H1 (cell line): ENCODE data around the gene RGS3. TPM values are rescaled to one million over a fixed set of nuclear protein-coding genes. Genes with fewer than 3 reads are reported as not detected.
A peak's percentile ranks its signal among the peaks of the same experiment; 100 is the strongest.

Experiments
- CTCF ChIA-PET: fragments of 300-600 bp; sonication (Branson Sonifier 250); formaldehyde crosslinking; loops from one replicate; lab custom pipeline; 2021; ENCODE audit not compliant: partially characterized antibody; lab: Charles Lee
- POLR2A ChIA-PET: fragments of 300-600 bp; sonication (Branson Sonifier 250); formaldehyde crosslinking; loops from one replicate; lab custom pipeline; 2021; ENCODE audit warnings: inconsistent platforms; ENCODE audit not compliant: partially characterized antibody; lab: Charles Lee
- DNase-seq, 2 experiments: peaks; one replicate each; pipeline versions ENCODE4 v3.0.0 to v3.0.0-alpha.2; 2010 to 2022; ENCODE audit warnings: low spot score in 2 of 2, low read depth in 1 of 2, mixed read lengths in 1 of 2
- FAIRE-seq: peaks from 2 replicates; lab custom pipeline; 2011; peaks lifted over from hg19 to GRCh38; lab: Jason Lieb, UNC
- H2AFZ ChIP-seq: 2 replicates; pipeline ENCODE4 v1.8.1; 2012; ENCODE audit warnings: low read length, inconsistent platforms
- H2AK5ac ChIP-seq: 2 replicates; pipeline ENCODE4 v1.6.1; 2013; ENCODE audit warnings: low read depth, low read length
- H2BK120ac ChIP-seq: replicated peaks from 2 replicates; pipeline ENCODE3; 2013; ENCODE audit warnings: low read depth, low read length, inconsistent platforms
- H2BK12ac ChIP-seq: 2 replicates; pipeline ENCODE4 v1.6.1; 2013; ENCODE audit warnings: low read depth, low read length
- H2BK15ac ChIP-seq: 2 replicates; pipeline ENCODE4 v1.6.1; 2013; ENCODE audit warnings: low read length
- H2BK20ac ChIP-seq: 2 replicates; pipeline ENCODE4 v1.6.1; 2013; ENCODE audit warnings: low read length
- H2BK5ac ChIP-seq: 2 replicates; pipeline ENCODE4 v1.6.1; 2013; ENCODE audit warnings: low read depth, low read length
- H3K14ac ChIP-seq: 2 replicates; pipeline ENCODE4 v1.6.1; 2013; ENCODE audit warnings: inconsistent platforms; ENCODE audit not compliant: insufficient read length
- H3K18ac ChIP-seq: 2 replicates; pipeline ENCODE4 v1.6.1; 2013; ENCODE audit warnings: low read length; ENCODE audit errors: extremely low read depth
- H3K23ac ChIP-seq: 2 replicates; pipeline ENCODE4 v1.6.1; 2013; ENCODE audit warnings: inconsistent platforms; ENCODE audit not compliant: insufficient read length
- H3K23me2 ChIP-seq: 2 replicates; pipeline ENCODE4 v1.6.1; 2013; ENCODE audit warnings: low read depth, low read length
- H3K27ac ChIP-seq: 2 replicates; pipeline ENCODE4 v1.6.1; 2011; ENCODE audit warnings: low read depth, low read length, inconsistent platforms
- H3K27me3 ChIP-seq, 4 experiments: replicated peaks in 1 of 4; 1 replicate in 1 of 4; 2 replicates in 3 of 4; pipeline versions ENCODE4 v1.6.1 to v1.8.1; 2011 to 2013; ENCODE audit warnings: low read length in 3 of 4, mild to moderate bottlenecking in 3 of 4, inconsistent platforms in 2 of 4, mixed read lengths in 2 of 4, moderate library complexity in 1 of 4; ENCODE audit not compliant: control insufficient read depth in 3 of 4, insufficient read depth in 3 of 4; ENCODE audit errors: extremely low read depth in 1 of 4
- H3K36me3 ChIP-seq, 4 experiments: 2 replicates each; pipeline versions ENCODE4 v1.6.1 to v1.8.1; 2011 to 2013; ENCODE audit warnings: mild to moderate bottlenecking in 4 of 4, low read length in 3 of 4, moderate library complexity in 2 of 4, control low read depth in 1 of 4, inconsistent platforms in 1 of 4; ENCODE audit not compliant: insufficient read depth in 4 of 4, control insufficient read depth in 2 of 4
- H3K4ac ChIP-seq: replicated peaks from 2 replicates; pipeline ENCODE3; 2013; ENCODE audit warnings: low read length, low read depth, mixed read lengths, inconsistent platforms; ENCODE audit not compliant: insufficient read length
- H3K4me1 ChIP-seq, 4 experiments: replicated peaks in 1 of 4; 1 replicate in 1 of 4; 2 replicates in 3 of 4; pipeline versions ENCODE4 v1.6.1 to v1.8.1; 2011 to 2013; ENCODE audit warnings: low read length in 3 of 4, inconsistent platforms in 2 of 4, mixed read lengths in 1 of 4; ENCODE audit not compliant: insufficient read depth in 4 of 4, control insufficient read depth in 3 of 4
- H3K4me2 ChIP-seq, 2 experiments: 2 replicates each; pipeline versions ENCODE4 v1.6.1 to v1.8.1; 2011 to 2013; ENCODE audit warnings: low read depth in 2 of 2, low read length in 2 of 2, control low read depth in 1 of 2, inconsistent platforms in 1 of 2, mild to moderate bottlenecking in 1 of 2; ENCODE audit not compliant: insufficient read depth in 1 of 2
- H3K4me3 ChIP-seq, 4 experiments: fragments of 200-600, 300-600 bp in 1 of 4; sonication (generic), shearing (Covaris generic), sonication (Bioruptor Twin) in 1 of 4; 2 replicates each; pipeline versions ENCODE4 v1.5.1 to v1.8.1; 2011 to 2016; ENCODE audit warnings: low read length in 4 of 4, low read depth in 3 of 4, control low read depth in 2 of 4, inconsistent platforms in 2 of 4, mild to moderate bottlenecking in 2 of 4, mixed read lengths in 1 of 4, moderate library complexity in 1 of 4; ENCODE audit not compliant: insufficient read depth in 2 of 4; ENCODE audit errors: extremely low read depth in 1 of 4
- H3K56ac ChIP-seq: replicated peaks from 2 replicates; pipeline ENCODE3; 2013; ENCODE audit warnings: low read depth, mild to moderate bottlenecking, mixed read lengths, low read length, inconsistent platforms; ENCODE audit not compliant: insufficient read length
- H3K79me1 ChIP-seq: 2 replicates; pipeline ENCODE4 v1.6.1; 2013; ENCODE audit warnings: low read depth, low read length, control low read depth
- H3K79me2 ChIP-seq, 2 experiments: 2 replicates each; pipeline versions ENCODE4 v1.6.1 to v1.8.1; 2012 to 2013; ENCODE audit warnings: low read length in 2 of 2, mild to moderate bottlenecking in 2 of 2, inconsistent platforms in 1 of 2; ENCODE audit not compliant: insufficient read depth in 2 of 2, control insufficient read depth in 1 of 2
- H3K9ac ChIP-seq, 4 experiments: replicated peaks in 1 of 4; 1 replicate in 1 of 4; 2 replicates in 3 of 4; pipeline versions ENCODE4 v1.6.1 to v1.8.1; 2011 to 2013; ENCODE audit warnings: low read depth in 3 of 4, low read length in 3 of 4, control low read depth in 2 of 4, mild to moderate bottlenecking in 2 of 4, moderate library complexity in 2 of 4, inconsistent platforms in 1 of 4; ENCODE audit errors: extremely low read depth in 1 of 4
- H3K9me3 ChIP-seq, 2 experiments: 2 replicates each; pipeline versions ENCODE4 v1.6.1 to v1.8.1; 2012 to 2013; ENCODE audit warnings: mild to moderate bottlenecking in 2 of 2, moderate library complexity in 2 of 2, control low read depth in 1 of 2, inconsistent platforms in 1 of 2, low read depth in 1 of 2, low read length in 1 of 2, mixed read lengths in 1 of 2; ENCODE audit not compliant: insufficient read depth in 2 of 2
- H4K20me1 ChIP-seq, 2 experiments: replicated peaks in 1 of 2; 2 replicates each; pipeline versions ENCODE3 to v1.8.1; 2011 to 2013; ENCODE audit warnings: inconsistent platforms in 2 of 2, low read length in 2 of 2, mild to moderate bottlenecking in 1 of 2; ENCODE audit not compliant: insufficient read depth in 2 of 2, control insufficient read depth in 1 of 2
- H4K5ac ChIP-seq: 2 replicates; pipeline ENCODE4 v1.6.1; 2013; ENCODE audit warnings: low read length, low read depth, mixed read lengths, inconsistent platforms; ENCODE audit not compliant: insufficient read length
- H4K8ac ChIP-seq: 2 replicates; pipeline ENCODE4 v1.8.0; 2013; ENCODE audit warnings: mild to moderate bottlenecking, moderate library complexity, low read length, inconsistent platforms; ENCODE audit not compliant: insufficient read depth; ENCODE audit errors: extremely low read depth
- H4K91ac ChIP-seq: replicated peaks from 2 replicates; pipeline ENCODE3; 2013; ENCODE audit warnings: low read length, mixed read lengths, inconsistent platforms; ENCODE audit not compliant: insufficient read length
- CBX5 ChIP-seq: fragments of 300-800, 300-1000 bp; sonication (generic); IDR thresholded peaks from 2 replicates; pipeline ENCODE4 v1.7.1; 2016; ENCODE audit warnings: antibody characterized with exemption, low read length, low read depth
- CBX8 ChIP-seq: fragments of 300-800, 300-1000 bp; sonication (generic); IDR thresholded peaks from 2 replicates; pipeline ENCODE4 v1.7.1; 2016; ENCODE audit warnings: low read depth, low read length, borderline replicate concordance
- EZH2 ChIP-seq: fragments of 200-600 bp; sonication (generic); IDR thresholded peaks from 2 replicates; pipeline ENCODE4 v1.7.1; 2012; ENCODE audit warnings: low read depth, mild to moderate bottlenecking, moderate library complexity, low read length, inconsistent platforms; ENCODE audit not compliant: severe bottlenecking
- GABPA ChIP-seq: IDR thresholded peaks from 2 replicates; pipeline ENCODE4 v1.6.1; 2011; ENCODE audit warnings: mild to moderate bottlenecking, low read length, moderate library complexity, borderline replicate concordance; ENCODE audit not compliant: insufficient read depth
- HDAC2 ChIP-seq, 2 experiments: fragments of 300-600 bp in 1 of 2; sonication (generic) in 1 of 2; IDR thresholded peaks; 2 replicates each; pipeline ENCODE4 v1.6.1; 2011 to 2012; ENCODE audit warnings: low read depth in 2 of 2, low read length in 2 of 2, mild to moderate bottlenecking in 2 of 2, moderate library complexity in 2 of 2, borderline replicate concordance in 1 of 2, inconsistent platforms in 1 of 2
- MAX ChIP-seq: IDR thresholded peaks from 2 replicates; pipeline ENCODE4 v1.6.1; 2012; ENCODE audit warnings: inconsistent platforms
- PHF8 ChIP-seq: fragments of 200-600 bp; sonication (generic); conservative IDR thresholded peaks from 2 replicates; pipeline ENCODE4 v1.7.1; 2012; ENCODE audit warnings: low read depth, mild to moderate bottlenecking, inconsistent platforms, low read length, moderate library complexity
- RXRA ChIP-seq: IDR thresholded peaks from 2 replicates; pipeline ENCODE4 v1.6.1; 2011; ENCODE audit warnings: low read depth, mild to moderate bottlenecking, low read length, moderate library complexity; ENCODE audit not compliant: insufficient read depth
- SP1 ChIP-seq: IDR thresholded peaks from 2 replicates; pipeline ENCODE4 v1.6.1; 2011; ENCODE audit warnings: low read depth, low read length
- SP2 ChIP-seq: IDR thresholded peaks from 2 replicates; pipeline ENCODE4 v1.6.1; 2012; ENCODE audit warnings: mild to moderate bottlenecking, low read length, inconsistent platforms
- TAF1 ChIP-seq: IDR thresholded peaks from 2 replicates; pipeline ENCODE4 v1.6.1; 2011; ENCODE audit warnings: mild to moderate bottlenecking, low read depth, low read length
- YY1 ChIP-seq: IDR thresholded peaks from 2 replicates; pipeline ENCODE4 v1.6.1; 2011; ENCODE audit warnings: low read depth, mild to moderate bottlenecking, low read length
- WGBS, 2 experiments: shearing (Covaris generic) in 1 of 2; methylation state at CpG; one replicate each; pipeline versions ENCODE4 v1.1.6 to v1.1.7; 2013 to 2015; ENCODE audit warnings: low lambda C conversion rate in 2 of 2, mixed read lengths in 2 of 2, inconsistent platforms in 1 of 2, low coverage in 1 of 2, missing lambda C conversion rate in 1 of 2; ENCODE audit not compliant: insufficient replicate concordance in 2 of 2, insufficient coverage in 1 of 2, insufficient read length in 1 of 2; ENCODE audit errors: extremely low coverage in 1 of 2, missing lambda C conversion rate in 1 of 2; 5-methylcytosine and 5-hydroxymethylcytosine counted together
- polyA plus RNA-seq, 7 experiments: library from polyadenylated mRNA; depleted of rRNA in 3 of 7; stranded (reverse) in 5 of 7; unstranded in 2 of 7; fragments of >200 nt in 5 of 7; fragments of 200-250 nt in 2 of 7; gene quantifications; 1 replicate in 5 of 7; 2 replicates in 1 of 7; 4 replicates in 1 of 7; pipeline versions ENCODE4 v1.2.1 to v1.2.3, GENCODE V29; 2011 to 2013; ENCODE audit warnings: missing spikeins in 2 of 7, mixed read lengths in 2 of 7
- total RNA-seq: library from RNA; stranded (reverse); fragmentation: NEBNext Ultra II Directional; extraction: Animal tissue kit (Norgen Biotek cat#: 25700); gene quantifications from 2 replicates; pipeline ENCODE4 v1.2.1, GENCODE V29; 2021

Gene RGS3
- total and polyA plus RNA-seq, 2 of the 8 experiments (the other 6 are each of a cell fraction or from before 2014, with no cell fraction given): 12.6 to 18.2 TPM

- Histone ChIP-seq H3K4me2 (no peak overlapping the region), H3K4me1 (peaks cover 4 to 6% (median 6%) of the 10 kb centered on the region in 4 experiments; a peak in 6 of 7 replicates), H2BK5ac (no peak overlapping the region), H2BK12ac (no peak overlapping the region; the same call in 1 of the 2 replicates), H3K36me3 (no peaks in the 10 kb centered on the region), H3K14ac (no peak overlapping the region), H2BK15ac (peak overlapping the region; percentile 40; the same call in 1 of the 2 replicates), H3K56ac (no peak overlapping the region), H3K27ac (no peak overlapping the region), H3K18ac (no peak overlapping the region), H3K79me2 (no peaks in the 10 kb centered on the region), H4K91ac (no peak overlapping the region), H3K23ac (no peak overlapping the region), H3K4me3 (no peak overlapping the region), H4K20me1 (no peaks in the 10 kb centered on the region), H4K8ac (no peak overlapping the region; the same call in 1 of the 2 replicates), H3K4ac (no peak overlapping the region), H2AFZ (no peak overlapping the region), H3K9me3 (no peaks in the 10 kb centered on the region), H2BK20ac (no peak overlapping the region), H3K79me1 (no peaks in the 10 kb centered on the region), H3K23me2 (no peaks in the 10 kb centered on the region), H2BK120ac (peak overlapping the region; percentile 18), H4K5ac (no peak overlapping the region), H2AK5ac (no peak overlapping the region), H3K9ac (no peak overlapping the region), H3K27me3 (peaks cover 0 to 2% (median 0%) of the 10 kb centered on the region in 4 experiments; a peak in 3 of 7 replicates)
- ChIA-PET CTCF (interaction anchor here (1.2 to 14.3 kb wide), 9 partner anchors 9 to 181 kb away, joined by 3 to 130 read pairs (median 7); no protein-coding TSS in a partner anchor), POLR2A (interaction anchor here (1.3 to 2.0 kb wide), 3 partner anchors 11 to 25 kb away, joined by 3 to 6 read pairs (median 6); no protein-coding TSS in a partner anchor)
- FAIRE-seq: no peak
- DNase-seq: no peak
- 88% methylated on average over 8 of the region's 8 CpGs; no CpG with 5 or more reads in 1 of the 2 experiments for WGBS, 2 experiments
- no peak for TF ChIP-seq YY1
- TF ChIP-seq SP2: no peak
- no peak for TF ChIP-seq SP1
- TF ChIP-seq PHF8: no peak
- no peak for TF ChIP-seq MAX
- no peak for TF ChIP-seq RXRA
- TF ChIP-seq HDAC2 (IDR thresholded peaks at IDR 0.05; ENCODE audit: borderline replicate concordance in 1 of 2, low read depth in 2 of 2, low read length in 2 of 2): no peak
- no peak for TF ChIP-seq EZH2
- TF ChIP-seq TAF1: no peak
- TF ChIP-seq GABPA: no peak
- TF ChIP-seq CBX5: no peak
- no peak for TF ChIP-seq CBX8
Observed at GRCh38 chr9:113626735-113627495, 163.4 kb downstream of the RGS3 start.
